ENCODE data around the gene GABRG3.

Gene GABRG3

GRCh38 chr15:27506752-27507151 is 535.8 kb downstream of the GABRG3 start:
- DNase-seq (ENCODE audit: low spot score), result no peak

GRCh38 chr15:27509014-27509413 is 538.0 kb downstream of the GABRG3 start:
- DNase-seq (ENCODE audit: low spot score), result no peak

- DNase-seq (ENCODE audit: low spot score), result no peak
These were observed 541.5 kb downstream of the GABRG3 start for GRCh38 chr15:27512281-27513001.

GRCh38 chr15:27514526-27514925 is 543.5 kb downstream of the GABRG3 start:
- no peak for DNase-seq (ENCODE audit: low spot score)

- DNase-seq (ENCODE audit: low spot score), result no peak
These were observed 556.6 kb downstream of the GABRG3 start for GRCh38 chr15:27527490-27528067.

- DNase-seq (ENCODE audit: low spot score), result no peak
These were observed 558.4 kb downstream of the GABRG3 start for GRCh38 chr15:27529399-27529798.

- no peak for DNase-seq (ENCODE audit: low spot score)
These were observed 560.0 kb downstream of the GABRG3 start for GRCh38 chr15:27530994-27531393.

- DNase-seq (ENCODE audit: low spot score), result no peak
These were observed 561.4 kb downstream of the GABRG3 start for GRCh38 chr15:27532358-27532757.

- no peak for DNase-seq (ENCODE audit: low spot score)
These were observed 564.6 kb downstream of the GABRG3 start for GRCh38 chr15:27535445-27536129.

GRCh38 chr15:27538325-27538724 is 567.3 kb downstream of the GABRG3 start:
- no peak for DNase-seq (ENCODE audit: low spot score)

GRCh38 chr15:27541581-27541980 is 570.6 kb downstream of the GABRG3 start:
- DNase-seq (ENCODE audit: low spot score), result no peak

GRCh38 chr15:27545494-27546255 is 574.7 kb downstream of the GABRG3 start:
- DNase-seq (ENCODE audit: low spot score), result no peak

- DNase-seq (ENCODE audit: low spot score), result no peak
These were observed 578.8 kb downstream of the GABRG3 start for GRCh38 chr15:27549746-27550145.

- DNase-seq (ENCODE audit: low spot score), result no peak
These were observed 579.7 kb downstream of the GABRG3 start for GRCh38 chr15:27550635-27551034.

GRCh38 chr15:27561816-27562215 is 590.8 kb downstream of the GABRG3 start:
- DNase-seq (ENCODE audit: low spot score), result no peak

- no peak for DNase-seq (ENCODE audit: low spot score)
These were observed 592.9 kb downstream of the GABRG3 start for GRCh38 chr15:27563765-27564370.

GRCh38 chr15:27564656-27565055 is 593.7 kb downstream of the GABRG3 start:
- no peak for DNase-seq (ENCODE audit: low spot score)

- DNase-seq (ENCODE audit: low spot score), result no peak
These were observed 599.8 kb downstream of the GABRG3 start for GRCh38 chr15:27570746-27571145.

GRCh38 chr15:27573805-27574485 is 603.0 kb downstream of the GABRG3 start:
- DNase-seq (ENCODE audit: low spot score), result no peak

GRCh38 chr15:27574541-27575054 is 603.6 kb downstream of the GABRG3 start:
- DNase-seq (ENCODE audit: low spot score), result no peak

GRCh38 chr15:27575521-27575920 is 604.5 kb downstream of the GABRG3 start:
- DNase-seq (ENCODE audit: low spot score), result no peak
